GM12878 (cell line): Measurements from ENCODE around the gene COMMD6. TPM values are rescaled to one million over a fixed set of nuclear protein-coding genes. Genes with fewer than 3 reads are reported as not detected.
A peak's percentile ranks its signal among the peaks of the same experiment; 100 is the strongest.

Source experiments
- ATAC-seq: fragments of 200-7000 bp; cut with Tn5 transposase; 3 replicates; pipeline ENCODE4 v1.9.1; 2020; ENCODE audit warnings: mild to moderate bottlenecking, moderate library complexity
- BruUV-seq: library from RNA; stranded (reverse); fragments of 400-500 nt; replicated peaks from 2 replicates; lab custom pipeline; 2021; lab: Mats Ljungman, UMichigan
- CTCF ChIA-PET: fragments of 300-600 bp; sonication (Branson Sonifier 250); formaldehyde crosslinking; extraction: SDS; loops from one replicate; lab custom pipeline; 2021; ENCODE audit warnings: inconsistent platforms; lab: Yijun Ruan, JAX
- POLR2A ChIA-PET: fragments of 350-600 bp; formaldehyde crosslinking; extraction: SDS; loops from one replicate; lab custom pipeline; 2021; ENCODE audit warnings: inconsistent platforms; lab: Charles Lee
- RAD21 ChIA-PET: fragments of 300-600 bp; sonication (Branson Sonifier 250); formaldehyde crosslinking; loops from one replicate; lab custom pipeline; 2023; ENCODE audit warnings: antibody characterized with exemption; ENCODE audit not compliant: unreplicated experiment; lab: Charles Lee
- SMC1A ChIA-PET: fragments of 300-600 bp; sonication (Branson Sonifier 250); formaldehyde crosslinking; loops from one replicate; lab custom pipeline; 2023; ENCODE audit not compliant: unreplicated experiment, uncharacterized antibody; lab: Charles Lee
- DNase-seq: peaks from one replicate; pipeline ENCODE4 v3.0.0-alpha.2; 2011; ENCODE audit warnings: low read depth, low spot score
- FAIRE-seq: peaks from 3 replicates; lab custom pipeline; 2011; peaks lifted over from hg19 to GRCh38; lab: Jason Lieb, UNC
- H2AFZ ChIP-seq: 2 replicates; pipeline ENCODE4 v1.6.0; 2011; ENCODE audit warnings: low read depth, low read length, control low read depth; ENCODE audit not compliant: control insufficient read depth
- H3K27ac ChIP-seq: 2 replicates; pipeline ENCODE4 v1.5.1; 2011; ENCODE audit warnings: control low read depth; ENCODE audit not compliant: control insufficient read depth, insufficient read depth
- H3K27me3 ChIP-seq, 2 experiments: replicated peaks in 1 of 2; 2 replicates each; pipeline versions ENCODE4 v1.6.0 to v1.6.1; 2011; ENCODE audit warnings: low read length in 1 of 2; ENCODE audit not compliant: control insufficient read depth in 2 of 2, insufficient read depth in 2 of 2
- H3K36me3 ChIP-seq, 2 experiments: 2 replicates each; pipeline ENCODE4 v1.5.1; 2011; ENCODE audit warnings: low read length in 1 of 2; ENCODE audit not compliant: control insufficient read depth in 2 of 2, insufficient read depth in 2 of 2
- H3K4me1 ChIP-seq: 2 replicates; pipeline ENCODE4 v1.6.1; 2011; ENCODE audit warnings: mild to moderate bottlenecking, low read length, moderate library complexity, mixed read lengths; ENCODE audit not compliant: control insufficient read depth, insufficient read depth
- H3K4me2 ChIP-seq: 2 replicates; pipeline ENCODE4 v1.6.0; 2011; ENCODE audit warnings: control low read depth; ENCODE audit not compliant: control insufficient read depth, insufficient read depth
- H3K4me3 ChIP-seq: fragments of 200-600 bp; sonication (generic); 2 replicates; pipeline ENCODE4 v1.5.1; 2016
- H3K79me2 ChIP-seq: 2 replicates; pipeline ENCODE4 v1.6.0; 2011; ENCODE audit warnings: low read length; ENCODE audit not compliant: control insufficient read depth, insufficient read depth
- H3K9ac ChIP-seq: 2 replicates; pipeline ENCODE4 v1.8.0; 2011; ENCODE audit warnings: low read length, control low read depth, mixed read lengths; ENCODE audit not compliant: control insufficient read depth, insufficient read depth
- H3K9me3 ChIP-seq: replicated peaks from 3 replicates; pipeline ENCODE4 v1.5.1; 2011; ENCODE audit warnings: mild to moderate bottlenecking, low read length; ENCODE audit not compliant: control insufficient read depth, insufficient read depth
- H4K20me1 ChIP-seq: 2 replicates; pipeline ENCODE4 v1.6.0; 2011; ENCODE audit not compliant: control insufficient read depth, insufficient read depth
- BMI1 ChIP-seq: fragments of 450-650 bp; IDR thresholded peaks from 2 replicates; pipeline ENCODE4 v1.6.1; 2016; ENCODE audit warnings: mild to moderate bottlenecking, moderate library complexity, borderline replicate concordance
- CHD2 ChIP-seq: IDR thresholded peaks from 2 replicates; pipeline ENCODE4 v1.6.1; 2011; ENCODE audit warnings: low read depth, low read length, improper control_type of control experiment, borderline replicate concordance
- CREB1 ChIP-seq: IDR thresholded peaks from 2 replicates; pipeline ENCODE4 v1.6.1; 2012; ENCODE audit warnings: low read depth, mild to moderate bottlenecking, inconsistent platforms
- EGR1 ChIP-seq, 2 experiments: IDR thresholded peaks; 1 replicate in 1 of 2; 2 replicates in 1 of 2; pipeline ENCODE4 v1.6.1; 2011 to 2012; ENCODE audit warnings: low read depth in 2 of 2, low read length in 2 of 2, borderline replicate concordance in 1 of 2, mild to moderate bottlenecking in 1 of 2, moderate library complexity in 1 of 2
- ESRRA ChIP-seq: IDR thresholded peaks from 2 replicates; pipeline ENCODE4 v1.6.1; 2012; ENCODE audit warnings: mild to moderate bottlenecking, low read length, improper control_type of control experiment
- ETV6 ChIP-seq, 2 experiments: fragments of 450-650 bp in 1 of 2; IDR thresholded peaks in 1 of 2; conservative IDR thresholded peaks in 1 of 2; 2 replicates each; pipeline ENCODE4 v1.6.1; 2014; ENCODE audit warnings: antibody characterized with exemption in 1 of 2, borderline replicate concordance in 1 of 2, low read depth in 1 of 2, mild to moderate bottlenecking in 1 of 2, moderate library complexity in 1 of 2
- FOS ChIP-seq: IDR thresholded peaks from 3 replicates; pipeline ENCODE4 v1.6.1; 2011; ENCODE audit warnings: borderline replicate concordance; ENCODE audit not compliant: insufficient read length; ENCODE audit errors: extremely low read depth
- FOXM1 ChIP-seq: IDR thresholded peaks from 2 replicates; pipeline ENCODE4 v1.6.1; 2012; ENCODE audit warnings: low read depth, mild to moderate bottlenecking, inconsistent platforms, low read length, moderate library complexity
- MTA2 ChIP-seq: fragments of 450-650 bp; IDR thresholded peaks from 2 replicates; pipeline ENCODE4 v1.6.1; 2016; ENCODE audit warnings: low read depth, mild to moderate bottlenecking, moderate library complexity
- NBN ChIP-seq: fragments of 450-650 bp; IDR thresholded peaks from 2 replicates; pipeline ENCODE4 v1.6.1; 2016
- POU2F2 ChIP-seq: IDR thresholded peaks from 3 replicates; pipeline ENCODE4 v1.6.1; 2011; ENCODE audit warnings: low read depth, mild to moderate bottlenecking, low read length, borderline replicate concordance
- RAD21 ChIP-seq: IDR thresholded peaks from 2 replicates; pipeline ENCODE4 v1.6.1; 2011; ENCODE audit warnings: mild to moderate bottlenecking, low read depth, low read length, moderate library complexity; ENCODE audit not compliant: insufficient read depth
- TARDBP ChIP-seq: IDR thresholded peaks from 2 replicates; pipeline ENCODE4 v1.6.1; 2016; ENCODE audit warnings: borderline replicate concordance
- TCF7 ChIP-seq: IDR thresholded peaks from 2 replicates; pipeline ENCODE4 v1.6.1; 2014; ENCODE audit warnings: antibody characterized with exemption, borderline replicate concordance
- ZNF274 ChIP-seq: IDR thresholded peaks from one replicate; pipeline ENCODE4 v1.8.0; 2011; ENCODE audit not compliant: insufficient read length, insufficient read depth
- WGBS: methylation state at CpG from one replicate; pipeline ENCODE4 v1.1.6; 2016; ENCODE audit warnings: low lambda C conversion rate; ENCODE audit not compliant: insufficient replicate concordance, insufficient coverage; ENCODE audit errors: missing lambda C conversion rate; 5-methylcytosine and 5-hydroxymethylcytosine counted together
- in situ Hi-C: fragments of 300-500 bp; cut with MboI; formaldehyde crosslinking; loops from 9 replicates; pipeline ENCODE4 v1.14.3; 2018; ENCODE audit warnings: mixed read lengths
- intact Hi-C: fragments of 100-400 bp; cut with micrococcal nuclease; formaldehyde crosslinking; loops from one replicate; pipeline ENCODE4 v1.14.2; 2022; ENCODE audit not compliant: unreplicated experiment
- polyA plus RNA-seq, 11 experiments: library from polyadenylated mRNA; depleted of rRNA in 4 of 11; unstranded in 6 of 11; stranded (reverse) in 5 of 11; fragments of >200 nt; fragmentation: Nextera tagmentation in 4 of 11; fragmentation: Illumina TruSeq in 1 of 11; extraction: Ambion mirVana in 4 of 11; extraction: Trizol in 1 of 11; gene quantifications; 1 replicate in 1 of 11; 2 replicates in 10 of 11; pipeline versions ENCODE4 v1.2.1 to v1.2.3, GENCODE V29; 2011 to 2016; ENCODE audit warnings: inconsistent platforms in 2 of 11, missing spikeins in 2 of 11, low read depth in 1 of 11
- total RNA-seq, 4 experiments: library from RNA; depleted of rRNA in 3 of 4; stranded (reverse); fragments of >200 nt in 3 of 4; fragmentation: Illumina TruSeq in 1 of 4; extraction: Trizol in 1 of 4; gene quantifications; 2 replicates each; pipeline versions ENCODE4 v1.2.1 to v1.2.3, GENCODE V29; 2013 to 2021
- TF ChIP-seq, protein P1 (sequence below): fragments of 450-650 bp; formaldehyde crosslinking; IDR thresholded peaks from 2 replicates; pipeline ENCODE4 v1.4.0; 2020; ENCODE audit warnings: mild to moderate bottlenecking, moderate library complexity
- TF ChIP-seq, protein P2 (sequence below): IDR thresholded peaks from 2 replicates; pipeline ENCODE4 v1.6.1; 2011; ENCODE audit warnings: mild to moderate bottlenecking, low read depth, low read length, moderate library complexity; ENCODE audit not compliant: insufficient replicate concordance

The COMMD6 gene
- total and polyA plus RNA-seq, 10 of the 15 experiments (the other 5 are each of a cell fraction or from before 2014, with no cell fraction given), result 127 to 509 (median 247) TPM

GRCh38 chr13:75489502-75490263 lies 48.0 kb downstream of the COMMD6 start:
- peak; percentile 85 for ATAC-seq
- peak; percentile 85 for FAIRE-seq
- ChIA-PET CTCF (interaction anchor here (0.7 to 1.5 kb wide), 7 partner anchors 10 to 124 kb away, joined by 3 to 5 read pairs (median 3); partner anchors contain the start of gene UCHL3), POLR2A (interaction anchor here (0.6 to 1.0 kb wide), 3 partner anchors 23 to 255 kb away, joined by 3 to 6 read pairs (median 3); no protein-coding TSS in a partner anchor), SMC1A (interaction anchor here (0.6 to 1.9 kb wide), 8 partner anchors 23 to 118 kb away, joined by 3 to 8 read pairs (median 4); partner anchors contain the start of gene UCHL3), RAD21 (interaction anchor here (0.7 to 1.3 kb wide), 4 partner anchors 61 to 122 kb away, joined by 3 to 4 read pairs (median 4); partner anchors contain the start of gene UCHL3)
- peak; percentile 76 for DNase-seq
- no peaks in the 10 kb centered on the region for H4K20me1 ChIP-seq
- H3K4me3 ChIP-seq, result no peak overlapping the region
- H3K36me3 ChIP-seq, result no peaks in the 10 kb centered on the region
- BruUV-seq, result no TSS peak
- H3K27me3 ChIP-seq, result no peaks in the 10 kb centered on the region
- peaks cover 5% of the 10 kb centered on the region for H3K4me1 ChIP-seq
- in situ Hi-C loops (loop anchor here (5.0 kb wide), 1 partner anchor 117 kb away; no protein-coding TSS in a partner anchor), intact Hi-C loops (no loop called here)
- 54% methylated on average over 10 of the region's 10 CpGs for WGBS
- peak overlapping the region; percentile 17; the same call in 1 of the 2 replicates for H3K27ac ChIP-seq
- peak overlapping the region; percentile 5 for H3K4me2 ChIP-seq
- H3K9me3 ChIP-seq, result no peaks in the 10 kb centered on the region; the same call in 2 of the 3 replicates
- H3K9ac ChIP-seq, result no peak overlapping the region
- H2AFZ ChIP-seq, result 0 out of 2 replicates have a peak overlapping the region, but pooled peaks have one; percentile 12
- H3K79me2 ChIP-seq, result no peaks in the 10 kb centered on the region
- no peak for TF ChIP-seq ESRRA
- TF ChIP-seq MTA2, result peak; percentile 93
- 0 out of 3 replicates have a peak, but pooled peaks have one; percentile 24 for TF ChIP-seq POU2F2
- peak; percentile 44; the same call in 1 of the 2 replicates for TF ChIP-seq NBN
- no peak for TF ChIP-seq CHD2
- no peak for TF ChIP-seq ZNF274
- no peak; a peak in 1 of 4 replicates for TF ChIP-seq ETV6 (conservative IDR thresholded peaks at IDR 0.05 in 1 of 2, IDR thresholded peaks at IDR 0.05 in 1 of 2; ENCODE audit: borderline replicate concordance in 1 of 2, low read depth in 1 of 2)
- TF ChIP-seq EGR1 (IDR thresholded peaks at IDR 0.05; ENCODE audit: borderline replicate concordance in 1 of 2, low read depth in 2 of 2, low read length in 2 of 2), result no peak
- no peak for TF ChIP-seq FOS
- no peak for TF ChIP-seq RAD21
- TF ChIP-seq CREB1, result no peak
- no peak for TF ChIP-seq TARDBP
- TF ChIP-seq, protein P1, sequence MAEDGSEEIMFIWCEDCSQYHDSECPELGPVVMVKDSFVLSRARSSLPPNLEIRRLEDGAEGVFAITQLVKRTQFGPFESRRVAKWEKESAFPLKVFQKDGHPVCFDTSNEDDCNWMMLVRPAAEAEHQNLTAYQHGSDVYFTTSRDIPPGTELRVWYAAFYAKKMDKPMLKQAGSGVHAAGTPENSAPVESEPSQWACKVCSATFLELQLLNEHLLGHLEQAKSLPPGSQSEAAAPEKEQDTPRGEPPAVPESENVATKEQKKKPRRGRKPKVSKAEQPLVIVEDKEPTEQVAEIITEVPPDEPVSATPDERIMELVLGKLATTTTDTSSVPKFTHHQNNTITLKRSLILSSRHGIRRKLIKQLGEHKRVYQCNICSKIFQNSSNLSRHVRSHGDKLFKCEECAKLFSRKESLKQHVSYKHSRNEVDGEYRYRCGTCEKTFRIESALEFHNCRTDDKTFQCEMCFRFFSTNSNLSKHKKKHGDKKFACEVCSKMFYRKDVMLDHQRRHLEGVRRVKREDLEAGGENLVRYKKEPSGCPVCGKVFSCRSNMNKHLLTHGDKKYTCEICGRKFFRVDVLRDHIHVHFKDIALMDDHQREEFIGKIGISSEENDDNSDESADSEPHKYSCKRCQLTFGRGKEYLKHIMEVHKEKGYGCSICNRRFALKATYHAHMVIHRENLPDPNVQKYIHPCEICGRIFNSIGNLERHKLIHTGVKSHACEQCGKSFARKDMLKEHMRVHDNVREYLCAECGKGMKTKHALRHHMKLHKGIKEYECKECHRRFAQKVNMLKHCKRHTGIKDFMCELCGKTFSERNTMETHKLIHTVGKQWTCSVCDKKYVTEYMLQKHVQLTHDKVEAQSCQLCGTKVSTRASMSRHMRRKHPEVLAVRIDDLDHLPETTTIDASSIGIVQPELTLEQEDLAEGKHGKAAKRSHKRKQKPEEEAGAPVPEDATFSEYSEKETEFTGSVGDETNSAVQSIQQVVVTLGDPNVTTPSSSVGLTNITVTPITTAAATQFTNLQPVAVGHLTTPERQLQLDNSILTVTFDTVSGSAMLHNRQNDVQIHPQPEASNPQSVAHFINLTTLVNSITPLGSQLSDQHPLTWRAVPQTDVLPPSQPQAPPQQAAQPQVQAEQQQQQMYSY (CRISPR knock-in tag), result no peak
- TF ChIP-seq TCF7, result no peak
- no peak for TF ChIP-seq FOXM1
- TF ChIP-seq BMI1, result peak; percentile 44; the same call in 1 of the 2 replicates
- TF ChIP-seq, protein P2, sequence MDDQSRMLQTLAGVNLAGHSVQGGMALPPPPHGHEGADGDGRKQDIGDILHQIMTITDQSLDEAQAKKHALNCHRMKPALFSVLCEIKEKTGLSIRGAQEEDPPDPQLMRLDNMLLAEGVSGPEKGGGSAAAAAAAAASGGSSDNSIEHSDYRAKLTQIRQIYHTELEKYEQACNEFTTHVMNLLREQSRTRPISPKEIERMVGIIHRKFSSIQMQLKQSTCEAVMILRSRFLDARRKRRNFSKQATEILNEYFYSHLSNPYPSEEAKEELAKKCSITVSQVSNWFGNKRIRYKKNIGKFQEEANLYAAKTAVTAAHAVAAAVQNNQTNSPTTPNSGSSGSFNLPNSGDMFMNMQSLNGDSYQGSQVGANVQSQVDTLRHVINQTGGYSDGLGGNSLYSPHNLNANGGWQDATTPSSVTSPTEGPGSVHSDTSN, result no peak
